Vagina (tissue), 2 donors: Measurements from ENCODE around the gene PI4KA. TPM values are rescaled to one million over a fixed set of nuclear protein-coding genes. Genes with fewer than 3 reads are reported as not detected.
"Not testable (repeated sequence)": the region's sequence is repeated elsewhere in the genome, so short reads cannot be mapped to it uniquely, and the experiment has no call there.

Experiments used
- DNase-seq, 2 donors: peaks; one replicate each; pipeline ENCODE4 v3.0.0-alpha.2; 2017; ENCODE audit errors: extremely low spot score in 2 of 2
- H3K27ac ChIP-seq: fragments of 200-600 bp; sonication (generic); one replicate; pipeline ENCODE4 v1.5.1; 2019
- H3K27me3 ChIP-seq: fragments of 200-600 bp; sonication (generic); one replicate; pipeline ENCODE4 v1.5.1; 2019
- H3K36me3 ChIP-seq, 2 donors: fragments of 200-600 bp; sonication (generic); one replicate each; pipeline ENCODE4 v1.5.1; 2017 to 2019
- H3K4me1 ChIP-seq: fragments of 200-600 bp; sonication (generic); one replicate; pipeline ENCODE4 v1.5.1; 2019
- H3K4me3 ChIP-seq, 2 donors: fragments of 200-600 bp; sonication (generic); 1 replicate in 1 of 2; 2 replicates in 1 of 2; pipeline ENCODE4 v1.5.1; 2016 to 2019
- H3K9me3 ChIP-seq: fragments of 200-600 bp; sonication (generic); one replicate; pipeline ENCODE4 v1.5.1; 2019
- POLR2A ChIP-seq, 2 donors: fragments of 450-650 bp; IDR thresholded peaks; one replicate each; pipeline ENCODE4 v1.6.1; 2017; ENCODE audit warnings: antibody characterized with exemption in 2 of 2, mild to moderate bottlenecking in 2 of 2, moderate library complexity in 2 of 2
- POLR2AphosphoS5 ChIP-seq, 2 donors: sonication (generic); formaldehyde crosslinking; IDR thresholded peaks; one replicate each; pipeline ENCODE4 v1.9.0; 2017; ENCODE audit warnings: antibody characterized with exemption in 2 of 2, mild to moderate bottlenecking in 2 of 2, low read depth in 1 of 2; ENCODE audit not compliant: insufficient read depth in 1 of 2
- intact Hi-C: fragments of 100-400 bp; cut with DNase I; formaldehyde crosslinking; loops from one replicate; pipeline ENCODE4 v1.15.1; 2023
- total RNA-seq: library from RNA; depleted of rRNA; stranded (reverse); fragments of >200 nt; gene quantifications from one replicate; pipeline ENCODE4 v1.2.3, GENCODE V29; 2016
- TF ChIP-seq, protein P1 (sequence below), 3 experiments: fragments of 450-650 bp in 2 of 3; fragments of 200-600 bp in 1 of 3; sonication (generic) in 1 of 3; IDR thresholded peaks; one replicate each; pipeline ENCODE4 v1.5.1; 2017 to 2019; ENCODE audit warnings: antibody characterized with exemption in 3 of 3, mild to moderate bottlenecking in 2 of 3, moderate library complexity in 2 of 3

The PI4KA gene
- total RNA-seq, 1 donor from 2014 or later = 135 TPM

GRCh38 chr22:20668226-20668625 is 190.4 kb downstream of the PI4KA start:
- DNase-seq, H3K27me3 ChIP-seq, H3K9me3 ChIP-seq, H3K27ac ChIP-seq, H3K4me1 ChIP-seq, intact Hi-C loops, H3K4me3 ChIP-seq, H3K36me3 ChIP-seq: not testable (repeated sequence)

DNA sequence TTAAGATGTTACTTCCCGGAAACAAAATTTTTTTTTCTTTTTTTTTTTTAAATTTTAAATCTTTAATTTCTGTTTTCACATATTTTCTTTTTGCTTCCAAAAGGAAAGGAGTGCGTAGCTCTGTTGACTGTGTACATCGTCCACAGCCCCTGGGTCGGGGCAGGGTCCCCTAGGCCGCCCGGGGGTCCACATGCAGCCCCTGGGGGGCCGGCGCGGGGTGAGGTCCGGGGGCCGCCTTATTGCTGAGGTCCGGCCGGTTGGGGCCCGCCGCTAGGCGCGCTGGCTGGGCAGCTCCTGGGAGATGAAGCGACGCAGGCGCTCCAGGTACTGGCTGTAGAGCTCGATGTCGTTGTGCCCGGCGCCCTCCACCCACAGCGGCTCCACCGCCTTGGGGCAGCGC is 191.1 kb downstream of the PI4KA start:
- DNase-seq, H3K27me3 ChIP-seq, H3K36me3 ChIP-seq, H3K4me1 ChIP-seq, H3K4me3 ChIP-seq, H3K27ac ChIP-seq, H3K9me3 ChIP-seq, intact Hi-C loops: not testable (repeated sequence)

DNA sequence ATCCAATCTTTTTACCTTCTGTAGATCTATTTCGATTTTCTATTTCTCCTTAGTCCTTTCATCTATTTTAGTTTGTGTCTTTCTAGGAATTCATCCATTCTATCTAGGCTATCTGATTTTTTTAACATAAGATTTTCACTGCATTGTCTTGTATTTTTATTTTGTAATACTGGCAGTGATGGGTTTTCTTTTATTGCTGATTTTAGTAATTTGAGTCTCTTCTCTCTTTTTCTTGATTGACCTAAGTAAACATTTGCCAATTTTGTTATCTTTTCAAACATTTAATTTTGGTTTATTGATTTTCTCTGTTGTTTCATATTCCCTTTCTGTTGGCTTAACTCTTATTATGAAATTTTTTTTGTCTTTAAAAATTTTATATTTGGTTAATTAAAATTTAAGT is 192.1 kb downstream of the PI4KA start:
- intact Hi-C loops = no loop called here
- no peak overlapping the region for H3K27ac ChIP-seq
- H3K9me3 ChIP-seq = no peaks in the 10 kb centered on the region
- no peaks in the 10 kb centered on the region for H3K36me3 ChIP-seq
- no peak for DNase-seq
- H3K4me3 ChIP-seq = no peak overlapping the region
- TF ChIP-seq, protein P1, sequence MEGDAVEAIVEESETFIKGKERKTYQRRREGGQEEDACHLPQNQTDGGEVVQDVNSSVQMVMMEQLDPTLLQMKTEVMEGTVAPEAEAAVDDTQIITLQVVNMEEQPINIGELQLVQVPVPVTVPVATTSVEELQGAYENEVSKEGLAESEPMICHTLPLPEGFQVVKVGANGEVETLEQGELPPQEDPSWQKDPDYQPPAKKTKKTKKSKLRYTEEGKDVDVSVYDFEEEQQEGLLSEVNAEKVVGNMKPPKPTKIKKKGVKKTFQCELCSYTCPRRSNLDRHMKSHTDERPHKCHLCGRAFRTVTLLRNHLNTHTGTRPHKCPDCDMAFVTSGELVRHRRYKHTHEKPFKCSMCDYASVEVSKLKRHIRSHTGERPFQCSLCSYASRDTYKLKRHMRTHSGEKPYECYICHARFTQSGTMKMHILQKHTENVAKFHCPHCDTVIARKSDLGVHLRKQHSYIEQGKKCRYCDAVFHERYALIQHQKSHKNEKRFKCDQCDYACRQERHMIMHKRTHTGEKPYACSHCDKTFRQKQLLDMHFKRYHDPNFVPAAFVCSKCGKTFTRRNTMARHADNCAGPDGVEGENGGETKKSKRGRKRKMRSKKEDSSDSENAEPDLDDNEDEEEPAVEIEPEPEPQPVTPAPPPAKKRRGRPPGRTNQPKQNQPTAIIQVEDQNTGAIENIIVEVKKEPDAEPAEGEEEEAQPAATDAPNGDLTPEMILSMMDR (IDR thresholded peaks at IDR 0.05) = no peak
- TF ChIP-seq POLR2AphosphoS5 (IDR thresholded peaks at IDR 0.05; ENCODE audit: insufficient read depth in 1 of 2, low read depth in 1 of 2) = no peak
- no peaks in the 10 kb centered on the region for H3K27me3 ChIP-seq
- no peaks in the 10 kb centered on the region for H3K4me1 ChIP-seq

GRCh38 chr22:20664594-20664959 is 194.0 kb downstream of the PI4KA start:
- H3K27me3 ChIP-seq = no peaks in the 10 kb centered on the region
- intact Hi-C loops = no loop called here
- DNase-seq = no peak
- no peaks in the 10 kb centered on the region for H3K4me1 ChIP-seq
- TF ChIP-seq, protein P1 (IDR thresholded peaks at IDR 0.05) = no peak
- TF ChIP-seq POLR2A (IDR thresholded peaks at IDR 0.05) (no peak), POLR2AphosphoS5 (IDR thresholded peaks at IDR 0.05; ENCODE audit: insufficient read depth in 1 of 2, low read depth in 1 of 2) (no peak)
- no peaks in the 10 kb centered on the region for H3K9me3 ChIP-seq
- H3K36me3 ChIP-seq = no peaks in the 10 kb centered on the region
- H3K4me3 ChIP-seq = no peak overlapping the region
- no peak overlapping the region for H3K27ac ChIP-seq

GRCh38 chr22:20663941-20664593 is 194.5 kb downstream of the PI4KA start:
- H3K4me1 ChIP-seq = no peaks in the 10 kb centered on the region
- no peak for DNase-seq
- intact Hi-C loops = no loop called here
- H3K27ac ChIP-seq = no peak overlapping the region
- H3K9me3 ChIP-seq = no peaks in the 10 kb centered on the region
- no peaks in the 10 kb centered on the region for H3K27me3 ChIP-seq
- no peaks in the 10 kb centered on the region for H3K36me3 ChIP-seq
- TF ChIP-seq POLR2A (IDR thresholded peaks at IDR 0.05) (no peak), POLR2AphosphoS5 (IDR thresholded peaks at IDR 0.05; ENCODE audit: insufficient read depth in 1 of 2, low read depth in 1 of 2) (no peak)
- TF ChIP-seq, protein P1 (IDR thresholded peaks at IDR 0.05) = no peak
- H3K4me3 ChIP-seq = no peak overlapping the region

DNA sequence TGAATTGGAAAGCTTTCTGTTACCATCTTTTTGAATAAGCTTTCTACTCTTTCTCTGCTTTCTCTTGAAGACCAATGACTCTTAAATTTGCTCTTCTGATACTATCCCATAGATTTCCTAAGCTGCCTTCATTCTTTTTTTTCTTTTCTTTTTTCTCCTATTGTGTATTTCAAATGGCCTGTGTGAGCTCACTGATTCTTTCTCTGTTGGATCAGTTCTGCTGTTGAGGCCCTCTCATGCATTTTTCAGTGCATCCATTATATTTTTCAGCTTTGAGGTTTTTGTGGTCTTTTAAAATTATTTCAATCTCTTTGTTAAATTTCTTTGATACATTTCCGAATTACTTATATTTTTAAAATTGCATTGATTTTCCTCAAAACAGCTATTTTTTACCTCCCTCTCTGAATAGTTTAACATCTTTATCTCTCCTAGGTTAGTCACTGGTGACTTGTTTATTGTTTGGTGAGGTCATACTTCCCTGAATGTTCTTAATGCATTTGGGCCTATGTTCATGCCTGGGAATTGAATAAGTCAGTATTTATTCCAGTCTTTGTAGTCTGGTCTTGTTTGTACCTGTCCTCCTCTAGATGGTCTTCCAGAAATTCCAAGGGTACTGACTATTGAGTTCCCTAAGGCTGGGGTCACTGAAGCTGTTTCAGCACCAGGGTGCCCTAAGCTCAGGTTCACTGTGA is 195.3 kb downstream of the PI4KA start:
- H3K27me3 ChIP-seq = no peaks in the 10 kb centered on the region
- H3K4me1 ChIP-seq = no peaks in the 10 kb centered on the region
- intact Hi-C loops = no loop called here
- DNase-seq = no peak
- no peaks in the 10 kb centered on the region for H3K36me3 ChIP-seq
- H3K27ac ChIP-seq = no peak overlapping the region
- no peaks in the 10 kb centered on the region for H3K9me3 ChIP-seq
- TF ChIP-seq POLR2AphosphoS5 (IDR thresholded peaks at IDR 0.05; ENCODE audit: insufficient read depth in 1 of 2, low read depth in 1 of 2) (no peak), POLR2A (IDR thresholded peaks at IDR 0.05) (no peak)
- TF ChIP-seq, protein P1 (IDR thresholded peaks at IDR 0.05) = no peak
- no peak overlapping the region for H3K4me3 ChIP-seq

DNA sequence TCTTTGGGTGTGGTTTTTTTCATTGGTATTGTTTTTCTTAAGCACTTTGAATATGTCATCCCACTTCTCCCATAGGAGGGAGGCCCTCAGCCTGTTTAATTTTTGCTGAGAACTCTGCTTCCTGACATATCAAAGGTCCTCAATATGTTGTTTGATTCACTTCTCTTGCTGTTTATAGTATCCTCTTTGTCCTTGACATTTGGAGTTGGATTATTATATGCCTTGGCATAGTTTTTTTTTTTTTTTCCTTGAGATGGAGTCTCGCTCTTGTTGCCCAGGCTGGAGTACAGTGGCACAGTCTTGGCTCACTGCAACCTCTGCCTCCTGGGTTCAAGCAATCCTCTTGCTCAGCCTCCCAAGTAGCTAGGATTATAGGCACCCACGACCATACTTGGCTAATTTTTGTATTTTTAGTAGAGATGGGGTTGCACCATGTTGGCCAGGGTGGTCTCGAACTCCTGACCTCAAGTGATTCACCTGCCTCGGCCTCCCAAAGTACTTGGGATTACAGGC is 196.0 kb downstream of the PI4KA start:
- H3K27me3 ChIP-seq, intact Hi-C loops, H3K36me3 ChIP-seq, DNase-seq, H3K9me3 ChIP-seq, H3K4me1 ChIP-seq, H3K4me3 ChIP-seq, H3K27ac ChIP-seq: not testable (repeated sequence)
